MCF 10A (cell line): Measurements from ENCODE around the gene USP7. TPM values are rescaled to one million over a fixed set of nuclear protein-coding genes. Genes with fewer than 3 reads are reported as not detected.
A peak's percentile ranks its signal among the peaks of the same experiment; 100 is the strongest.

Experiments used
- BruUV-seq: library from RNA; stranded (reverse); fragments of 400-500 nt; replicated peaks from 2 replicates; lab custom pipeline; 2021; lab: Mats Ljungman, UMichigan
- CTCF ChIA-PET: fragments of 300-600 bp; sonication (Branson Sonifier 250); formaldehyde crosslinking; extraction: SDS; loops from one replicate; lab custom pipeline; 2021; ENCODE audit warnings: antibody characterized with exemption, inconsistent platforms; lab: Yijun Ruan, JAX
- POLR2A ChIA-PET: fragments of 300-600, 350-650 bp; sonication (Branson Sonifier 250); formaldehyde crosslinking; extraction: SDS; loops from one replicate; lab custom pipeline; 2020; ENCODE audit warnings: antibody characterized with exemption, inconsistent platforms; lab: Yijun Ruan, JAX
- DNase-seq: peaks from one replicate; pipeline ENCODE4 v3.0.0-alpha.2; 2018; ENCODE audit not compliant: unreplicated experiment
- H3K27ac Mint-ChIP-seq: one replicate; pipeline ENCODE4 v1.8.0; 2022; ENCODE audit warnings: mild to moderate bottlenecking, low read depth, mixed read lengths; ENCODE audit not compliant: unreplicated experiment
- H3K27me3 Mint-ChIP-seq: one replicate; pipeline ENCODE4 v1.8.0; 2022; ENCODE audit warnings: mixed read lengths; ENCODE audit not compliant: insufficient read depth, unreplicated experiment
- H3K36me3 Mint-ChIP-seq: one replicate; pipeline ENCODE4 v1.8.0; 2022; ENCODE audit warnings: mild to moderate bottlenecking, moderate library complexity, mixed read lengths; ENCODE audit not compliant: insufficient read depth, unreplicated experiment
- H3K4me1 Mint-ChIP-seq: one replicate; pipeline ENCODE4 v1.8.0; 2022; ENCODE audit warnings: mixed read lengths; ENCODE audit not compliant: insufficient read depth, unreplicated experiment
- H3K4me3 Mint-ChIP-seq: one replicate; pipeline ENCODE4 v1.8.0; 2022; ENCODE audit warnings: mild to moderate bottlenecking, moderate library complexity, mixed read lengths; ENCODE audit not compliant: unreplicated experiment
- H3K9me3 Mint-ChIP-seq: one replicate; pipeline ENCODE4 v1.8.0; 2022; ENCODE audit warnings: mixed read lengths; ENCODE audit not compliant: unreplicated experiment
- CTCF ChIP-seq: fragments of 200-600 bp; IDR thresholded peaks from one replicate; pipeline ENCODE4 v1.8.0; 2022; ENCODE audit warnings: antibody characterized with exemption, mild to moderate bottlenecking; ENCODE audit not compliant: unreplicated experiment
- intact Hi-C: fragments of 100-400 bp; cut with micrococcal nuclease; formaldehyde crosslinking; loops from 2 replicates; pipeline ENCODE4 v1.14.1; 2022
- total RNA-seq: library from RNA; stranded (reverse); gene quantifications from 2 replicates; pipeline ENCODE4 v1.2.3, GENCODE V29; 2022

Gene USP7
- total RNA-seq, 1 experiment from 2014 or later, result 108 TPM

- Mint-ChIP-seq H3K27ac (no peak overlapping the region), H3K36me3 (peaks cover 15% of the 10 kb centered on the region), H3K4me1 (peaks cover 28% of the 10 kb centered on the region), H3K27me3 (no peaks in the 10 kb centered on the region), H3K9me3 (no peaks in the 10 kb centered on the region), H3K4me3 (no peak overlapping the region)
- intact Hi-C loops, result loop anchor here (10.0 kb wide), 1 partner anchor 160 kb away; the partner anchor contains the start of gene HAPSTR1
- TF ChIP-seq CTCF, result no peak
- no TSS peak for BruUV-seq
- DNase-seq, result no peak
- ChIA-PET CTCF (interaction anchor here (0.7 to 4.8 kb wide), 7 partner anchors 9 to 74 kb away, joined by 3 to 51 read pairs (median 9); no protein-coding TSS in a partner anchor), POLR2A (no interaction called here)
Measured at GRCh38 chr16:8934601-8935000, 29.1 kb downstream of the USP7 start.

- no peak overlapping the region for H3K27ac Mint-ChIP-seq
- ChIA-PET POLR2A (no interaction called here), CTCF (interaction anchor here (0.5 to 1.9 kb wide), 4 partner anchors 17 to 198 kb away, joined by 3 to 9 read pairs (median 3); no protein-coding TSS in a partner anchor)
- no peaks in the 10 kb centered on the region for H3K27me3 Mint-ChIP-seq
- H3K4me1 Mint-ChIP-seq, result peaks cover 13% of the 10 kb centered on the region
- no peak overlapping the region for H3K4me3 Mint-ChIP-seq
- intact Hi-C loops, result loop anchor here (10.0 kb wide), 1 partner anchor 163 kb away; the partner anchor contains the start of gene HAPSTR1
- no peak for TF ChIP-seq CTCF
- peaks cover 39% of the 10 kb centered on the region for H3K36me3 Mint-ChIP-seq
- peak; percentile 56 for DNase-seq
- BruUV-seq, result no TSS peak
- no peaks in the 10 kb centered on the region for H3K9me3 Mint-ChIP-seq
Measured at GRCh38 chr16:8931859-8932258, 31.8 kb downstream of the USP7 start.

GRCh38 chr16:8929086-8929748, 34.5 kb downstream of the USP7 start:
- H3K27me3 Mint-ChIP-seq, result no peaks in the 10 kb centered on the region
- intact Hi-C loops, result no loop called here
- no peak for TF ChIP-seq CTCF
- no peak for DNase-seq
- peaks cover 55% of the 10 kb centered on the region for H3K36me3 Mint-ChIP-seq
- no peak overlapping the region for H3K27ac Mint-ChIP-seq
- no peaks in the 10 kb centered on the region for H3K9me3 Mint-ChIP-seq
- BruUV-seq, result no TSS peak
- POLR2A ChIA-PET, result no interaction called here
- no peak overlapping the region for H3K4me3 Mint-ChIP-seq
- CTCF ChIA-PET, result interaction anchor here (0.6 to 1.7 kb wide), 5 partner anchors 9 to 123 kb away, joined by 3 to 4 read pairs (median 3); no protein-coding TSS in a partner anchor
- peaks cover 10% of the 10 kb centered on the region for H3K4me1 Mint-ChIP-seq

GRCh38 chr16:8928467-8928957, 35.2 kb downstream of the USP7 start:
- no peak overlapping the region for H3K27ac Mint-ChIP-seq
- H3K9me3 Mint-ChIP-seq, result no peaks in the 10 kb centered on the region
- H3K4me1 Mint-ChIP-seq, result peaks cover 12% of the 10 kb centered on the region
- intact Hi-C loops, result no loop called here
- DNase-seq, result no peak
- BruUV-seq, result no TSS peak
- ChIA-PET POLR2A (interaction anchor here (0.7 to 0.8 kb wide), 2 partner anchors 9 to 80 kb away, joined by 3 to 4 read pairs; no protein-coding TSS in a partner anchor), CTCF (interaction anchor here (0.9 to 1.7 kb wide), 4 partner anchors 8 to 105 kb away, joined by 3 to 4 read pairs (median 4); no protein-coding TSS in a partner anchor)
- peaks cover 55% of the 10 kb centered on the region for H3K36me3 Mint-ChIP-seq
- H3K4me3 Mint-ChIP-seq, result no peak overlapping the region
- TF ChIP-seq CTCF, result no peak
- H3K27me3 Mint-ChIP-seq, result no peaks in the 10 kb centered on the region
